ENCODE data around the gene CTDP1. TPM values are rescaled to one million over a fixed set of nuclear protein-coding genes. Genes with fewer than 3 reads are reported as not detected.
"Not testable (repeated sequence)": the region's sequence is repeated elsewhere in the genome, so short reads cannot be mapped to it uniquely, and the experiment has no call there.

The CTDP1 gene
- total RNA-seq, 1 donor from 2014 or later: 15.7 TPM

- no peak for DNase-seq (ENCODE audit: low spot score)
- intact Hi-C loops (cut with DNase I): no loop called here
- ATAC-seq: no peak
These were observed 687 bp downstream of the CTDP1 start for GRCh38 chr18:79680100-79680879.

GRCh38 chr18:79680891-79681339 is 1.3 kb downstream of the CTDP1 start:
- no peak for DNase-seq (ENCODE audit: low spot score)
- intact Hi-C loops (cut with DNase I): no loop called here

GRCh38 chr18:79681484-79682387 is 2.1 kb downstream of the CTDP1 start:
- ATAC-seq (no peak), DNase-seq (ENCODE audit: low spot score) (no peak)
- intact Hi-C loops (cut with DNase I): no loop called here

More at GRCh38 chr18:79680891-79681339, 1.3 kb downstream of the CTDP1 start:
- ATAC-seq: no peak

GRCh38 chr18:79682481-79682880 is 2.9 kb downstream of the CTDP1 start:
- intact Hi-C loops (cut with DNase I): no loop called here
- DNase-seq (ENCODE audit: low spot score): no peak
- ATAC-seq: no peak

GRCh38 chr18:79682894-79683625 is 3.5 kb downstream of the CTDP1 start:
- no peak for ATAC-seq
- DNase-seq (ENCODE audit: low spot score): no peak
- intact Hi-C loops (cut with DNase I): no loop called here

DNA sequence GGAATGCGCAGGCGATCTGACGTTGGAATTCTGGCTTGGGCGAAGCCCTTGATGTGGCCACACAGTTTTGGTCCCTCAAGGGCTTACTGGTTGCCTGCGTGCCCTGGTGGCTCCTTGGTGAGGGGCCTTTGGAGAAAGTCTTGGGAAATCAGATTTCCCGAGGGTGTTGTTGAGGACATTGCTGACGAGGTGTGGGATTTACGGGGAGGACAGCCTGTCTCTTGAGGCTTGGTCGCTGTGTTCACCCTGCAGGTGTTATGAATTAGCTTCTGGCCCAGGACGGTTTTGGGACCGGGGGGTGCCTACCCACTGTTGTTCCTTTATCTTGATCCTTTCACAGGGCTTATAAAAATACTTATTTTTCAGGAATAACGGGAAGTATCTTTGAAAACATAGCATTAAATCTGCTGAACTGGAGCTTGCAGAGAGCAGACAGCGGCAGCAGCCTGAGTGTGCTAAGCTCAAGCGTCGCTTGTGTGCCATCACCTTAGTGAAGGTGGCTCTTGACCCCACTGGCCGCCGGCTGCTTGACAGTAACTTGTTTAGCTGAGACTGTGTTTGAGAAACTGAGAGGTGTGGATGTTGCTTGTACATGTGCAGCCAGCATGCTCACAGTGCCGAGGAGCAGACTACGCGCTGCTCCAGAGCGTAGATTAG is 4.2 kb downstream of the CTDP1 start:
- DNase-seq (ENCODE audit: low spot score): no peak
- intact Hi-C loops (cut with DNase I): no loop called here

DNA sequence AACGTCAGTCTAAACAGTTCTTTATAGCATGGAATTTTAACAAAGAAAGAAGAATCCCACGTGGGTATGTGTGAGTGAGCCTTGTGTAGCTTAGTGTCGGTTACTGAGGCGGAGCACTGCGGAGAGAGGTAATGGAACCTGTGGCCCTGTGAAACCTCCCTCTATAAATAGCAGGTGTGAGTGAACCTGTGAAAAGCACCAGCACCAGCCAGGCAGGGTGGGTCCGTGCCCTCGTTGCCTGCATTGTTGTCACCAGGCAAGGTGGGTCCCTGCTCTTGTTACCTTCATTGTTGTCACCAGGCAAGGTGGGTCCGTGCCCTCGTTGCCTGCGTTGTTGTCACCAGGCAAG is 4.7 kb downstream of the CTDP1 start:
- intact Hi-C loops (cut with DNase I): no loop called here

More for the DNA sequence above, 4.2 kb downstream of the CTDP1 start:
- ATAC-seq: no peak

DNA sequence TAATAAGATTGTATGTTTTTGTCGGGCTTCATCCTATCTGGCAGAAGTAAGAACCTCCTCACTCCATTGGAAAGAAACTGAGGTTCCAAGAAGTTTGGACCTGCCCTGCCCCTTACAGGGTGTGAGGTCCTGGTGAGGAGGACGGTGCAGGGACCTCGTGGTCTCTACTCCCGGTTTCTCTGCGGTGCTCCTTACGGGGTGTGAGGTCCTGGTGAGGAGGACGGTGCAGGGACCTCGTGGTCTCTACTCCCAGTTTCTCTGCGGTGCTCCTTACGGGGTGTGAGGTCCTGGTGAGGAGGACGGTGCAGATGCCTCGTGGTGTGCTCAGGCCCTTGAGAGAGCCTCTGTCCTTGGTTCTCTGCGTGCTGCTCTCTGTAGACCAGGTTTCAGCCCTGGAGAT is 5.2 kb downstream of the CTDP1 start:
- DNase-seq (ENCODE audit: low spot score) (no peak), ATAC-seq (peak; percentile 66)
- intact Hi-C loops (cut with DNase I): no loop called here

More for the DNA sequence above, 4.7 kb downstream of the CTDP1 start:
- no peak for ATAC-seq
- DNase-seq (ENCODE audit: low spot score): no peak

DNA sequence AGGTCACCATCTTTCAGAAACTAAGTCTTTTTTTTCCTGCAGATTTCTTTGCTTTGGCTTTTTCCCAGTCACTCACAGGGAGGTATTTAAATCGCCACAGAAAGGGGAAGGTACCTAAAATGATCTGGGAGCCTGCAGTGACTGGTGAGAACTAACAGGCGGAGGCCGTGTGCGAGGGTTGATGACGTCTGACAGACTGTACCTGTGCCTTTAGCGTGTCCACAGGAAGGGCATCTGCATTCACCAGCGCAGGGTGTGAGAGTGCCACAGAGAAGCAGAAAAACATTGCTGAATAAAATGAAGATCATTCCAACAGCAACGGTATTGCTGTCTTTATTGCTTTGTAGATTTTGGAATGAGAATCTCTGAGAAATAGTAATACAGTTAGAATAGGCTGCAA is 5.7 kb downstream of the CTDP1 start:
- intact Hi-C loops (cut with DNase I): no loop called here
- DNase-seq (ENCODE audit: low spot score) (no peak), ATAC-seq (no peak)

- DNase-seq (ENCODE audit: low spot score) (no peak), ATAC-seq (no peak)
- intact Hi-C loops (cut with DNase I): no loop called here
These were observed 6.4 kb downstream of the CTDP1 start for GRCh38 chr18:79685971-79686370.

GRCh38 chr18:79687806-79688205 is 8.2 kb downstream of the CTDP1 start:
- DNase-seq (ENCODE audit: low spot score): no peak
- ATAC-seq: no peak
- intact Hi-C loops (cut with DNase I): no loop called here

DNA sequence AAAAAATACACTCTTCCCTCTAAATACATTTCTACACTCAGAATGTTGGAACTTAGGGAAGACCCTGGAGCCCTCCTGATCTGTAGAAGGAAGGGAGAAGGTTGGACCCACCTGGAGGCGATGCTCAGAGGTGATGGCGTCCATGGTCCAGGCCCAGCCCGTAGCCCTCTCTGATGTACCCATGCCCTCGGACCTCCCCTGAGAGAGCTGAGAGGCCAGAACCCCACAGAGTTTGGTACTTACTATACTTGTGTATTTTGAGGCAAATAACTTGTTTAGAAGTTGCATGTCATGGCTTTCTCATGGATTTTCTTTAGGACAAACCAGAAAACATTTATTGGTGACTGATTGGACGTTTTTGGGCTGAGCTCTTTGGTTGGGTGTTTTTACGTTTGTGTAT is 10.5 kb downstream of the CTDP1 start:
- DNase-seq (ENCODE audit: low spot score) (no peak), ATAC-seq (no peak)
- intact Hi-C loops (cut with DNase I): no loop called here

DNA sequence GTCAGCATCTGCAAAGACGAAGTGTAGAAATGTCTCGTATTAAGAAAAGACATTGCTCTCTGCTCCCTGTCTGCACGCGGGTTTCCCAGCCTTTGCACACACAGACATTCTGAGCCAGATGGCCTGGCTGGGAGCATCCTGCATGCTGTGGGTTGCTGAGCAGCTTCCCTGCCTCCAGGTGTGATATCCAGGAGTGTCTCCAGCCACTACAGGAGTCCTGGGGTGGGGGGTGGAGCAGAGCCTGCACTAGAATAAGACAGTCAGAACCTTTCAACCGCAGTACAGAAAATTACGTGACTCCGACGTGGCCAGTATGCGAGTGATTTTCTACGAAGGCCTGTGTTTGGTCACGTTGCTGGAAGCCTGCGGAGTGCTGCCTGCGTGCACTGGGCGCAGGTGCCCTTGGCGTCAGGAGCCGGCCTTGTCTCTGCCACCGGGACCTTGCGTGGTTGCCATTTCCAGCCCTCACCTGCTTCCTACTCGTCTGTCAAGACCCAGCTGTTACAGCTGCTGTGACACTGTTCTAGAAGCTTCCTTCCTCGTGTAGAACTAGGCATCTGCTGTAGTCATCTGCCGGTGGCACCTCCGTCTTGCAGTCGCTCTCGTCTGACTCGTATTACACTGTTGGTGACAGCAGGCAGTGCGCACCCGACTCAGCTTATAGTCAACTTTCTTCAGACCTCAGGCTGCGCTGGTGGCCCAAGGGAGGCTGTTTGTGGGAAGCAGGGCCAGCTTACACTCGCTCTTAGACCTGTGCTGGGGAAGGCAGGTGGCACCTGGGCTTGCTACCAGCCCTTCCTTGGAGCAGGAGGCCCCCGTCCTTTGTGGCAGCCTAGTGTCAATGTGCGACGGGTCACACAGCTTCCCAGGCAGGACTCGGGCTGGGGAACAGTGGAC is 11.2 kb downstream of the CTDP1 start:
- intact Hi-C loops (cut with DNase I): no loop called here
- DNase-seq (ENCODE audit: low spot score) (no peak), ATAC-seq (no peak)

GRCh38 chr18:79692056-79692455 is 12.5 kb downstream of the CTDP1 start:
- intact Hi-C loops (cut with DNase I): no loop called here
- ATAC-seq (no peak), DNase-seq (ENCODE audit: low spot score) (no peak)

GRCh38 chr18:79692886-79693285 is 13.3 kb downstream of the CTDP1 start:
- DNase-seq (ENCODE audit: low spot score): no peak
- intact Hi-C loops (cut with DNase I): no loop called here
- no peak for ATAC-seq

GRCh38 chr18:79693561-79694205 is 14.1 kb downstream of the CTDP1 start:
- DNase-seq (ENCODE audit: low spot score): no peak
- intact Hi-C loops (cut with DNase I): no loop called here
- peak; percentile 22 for ATAC-seq

DNA sequence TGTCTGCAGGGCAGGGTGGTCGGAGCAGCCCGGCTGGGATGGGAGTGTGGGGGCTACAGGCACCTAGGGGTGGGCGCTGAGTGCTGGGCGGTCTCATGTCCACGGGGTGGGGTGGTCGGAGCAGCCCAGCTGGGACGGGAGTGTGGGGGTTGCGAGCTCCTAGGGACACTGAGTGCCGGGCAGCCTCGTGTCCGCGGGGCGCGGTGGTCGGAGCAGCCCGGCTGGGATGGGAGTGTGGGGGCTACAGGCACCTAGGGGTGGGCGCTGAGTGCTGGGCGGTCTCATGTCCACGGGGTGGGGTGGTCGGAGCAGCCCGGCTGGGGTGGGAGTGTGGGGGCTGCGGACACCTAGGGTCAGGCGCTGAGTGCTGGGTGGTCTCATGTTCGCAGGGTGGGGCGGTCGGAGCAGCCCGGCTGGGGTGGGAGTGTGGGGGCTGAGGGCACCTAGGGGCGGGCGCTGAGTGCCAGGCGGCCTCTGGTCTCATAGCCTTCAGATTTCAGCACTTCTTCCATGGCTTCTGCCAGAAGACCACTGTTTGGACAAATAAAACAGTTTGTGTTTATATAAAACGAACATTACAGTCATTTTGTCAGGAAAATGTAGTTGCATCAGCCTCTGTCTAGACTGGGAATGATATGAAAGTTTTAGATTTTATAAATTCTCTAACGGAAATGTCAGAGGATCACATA is 14.7 kb downstream of the CTDP1 start:
- ATAC-seq; intact Hi-C loops (cut with DNase I): not testable (repeated sequence)
- DNase-seq (ENCODE audit: low spot score): peak; percentile 47

Measured in sciatic nerve (tissue), 2 donors.